Measurements from ENCODE around the gene ZBTB38. TPM values are rescaled to one million over a fixed set of nuclear protein-coding genes. Genes with fewer than 3 reads are reported as not detected.
A peak's percentile ranks its signal among the peaks of the same experiment; 100 is the strongest.

ZBTB38 gene
- total and polyA plus RNA-seq, 2 of the 13 experiments (the other 11 are each of a cell fraction or from before 2014, with no cell fraction given): 26.8 to 51.7 TPM

DNA sequence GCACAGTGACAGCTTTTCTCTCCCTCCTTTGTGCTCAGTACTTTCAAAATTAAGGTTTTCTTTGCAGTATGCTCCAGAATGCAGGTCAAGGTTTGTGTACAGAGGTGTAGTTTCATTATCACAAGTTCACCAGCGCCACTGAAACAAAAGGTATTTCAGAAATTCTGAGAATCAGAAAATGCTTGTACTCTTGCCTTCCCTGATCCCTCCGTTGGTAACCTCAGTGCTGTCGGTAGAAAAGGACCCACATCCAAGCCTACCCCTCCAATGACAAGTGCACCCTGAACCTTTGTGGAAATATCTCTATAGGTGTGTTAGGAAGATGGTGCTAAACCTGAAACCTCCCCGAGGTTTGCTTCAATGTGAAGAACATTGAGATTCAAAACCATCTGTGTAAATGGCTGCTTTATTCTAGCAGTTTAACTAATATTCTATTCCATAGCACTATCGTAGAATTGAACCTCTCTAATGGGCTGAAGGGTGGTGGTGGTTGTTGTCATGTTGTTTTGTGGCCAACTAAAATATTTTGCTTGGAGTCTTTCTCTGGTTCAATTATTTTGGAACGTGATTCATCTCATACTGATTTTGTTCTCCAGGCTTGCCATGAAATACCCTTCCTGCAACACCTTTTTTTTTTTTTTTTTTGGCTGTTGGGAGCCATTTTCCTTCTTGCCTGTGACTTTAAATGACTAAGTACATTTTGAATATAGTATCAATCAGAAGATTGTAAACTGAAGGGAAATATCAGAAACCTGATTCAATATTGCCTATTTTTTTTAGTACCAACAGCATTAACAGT lies 20.7 kb downstream of the ZBTB38 start (continued):
- TF ChIP-seq, protein P1, sequence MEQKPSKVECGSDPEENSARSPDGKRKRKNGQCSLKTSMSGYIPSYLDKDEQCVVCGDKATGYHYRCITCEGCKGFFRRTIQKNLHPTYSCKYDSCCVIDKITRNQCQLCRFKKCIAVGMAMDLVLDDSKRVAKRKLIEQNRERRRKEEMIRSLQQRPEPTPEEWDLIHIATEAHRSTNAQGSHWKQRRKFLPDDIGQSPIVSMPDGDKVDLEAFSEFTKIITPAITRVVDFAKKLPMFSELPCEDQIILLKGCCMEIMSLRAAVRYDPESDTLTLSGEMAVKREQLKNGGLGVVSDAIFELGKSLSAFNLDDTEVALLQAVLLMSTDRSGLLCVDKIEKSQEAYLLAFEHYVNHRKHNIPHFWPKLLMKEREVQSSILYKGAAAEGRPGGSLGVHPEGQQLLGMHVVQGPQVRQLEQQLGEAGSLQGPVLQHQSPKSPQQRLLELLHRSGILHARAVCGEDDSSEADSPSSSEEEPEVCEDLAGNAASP (CRISPR knock-in tag; IDR thresholded peaks at IDR 0.05; ENCODE audit: borderline replicate concordance): peak; percentile 20; the same call in 1 of the 2 replicates
- TF ChIP-seq ZNF263 (CRISPR knock-in tag; IDR thresholded peaks at IDR 0.05) (no peak), RXRA (CRISPR knock-in tag; IDR thresholded peaks at IDR 0.05) (no peak), ZBTB42 (CRISPR knock-in tag; IDR thresholded peaks at IDR 0.05) (no peak), IKZF4 (CRISPR knock-in tag; IDR thresholded peaks at IDR 0.05; ENCODE audit: borderline replicate concordance, low read depth, not compliant biosample characterization) (no peak), TOE1 (CRISPR knock-in tag; IDR thresholded peaks at IDR 0.05) (no peak), DPF2 (CRISPR knock-in tag; IDR thresholded peaks at IDR 0.05; ENCODE audit: borderline replicate concordance, low read depth) (no peak), KLF9 (CRISPR knock-in tag; IDR thresholded peaks at IDR 0.05; ENCODE audit: low read depth) (no peak), MAF1 (CRISPR knock-in tag; IDR thresholded peaks at IDR 0.05; ENCODE audit: borderline replicate concordance) (no peak), ZNF747 (CRISPR knock-in tag; IDR thresholded peaks at IDR 0.05; ENCODE audit: borderline replicate concordance) (no peak), SOX5 (CRISPR knock-in tag; IDR thresholded peaks at IDR 0.05; ENCODE audit: borderline replicate concordance) (no peak; the same call in 1 of the 2 replicates), HNF4A (CRISPR knock-in tag; IDR thresholded peaks at IDR 0.05) (0 out of 2 replicates have a peak, but pooled peaks have one; percentile 20), ZNF567 (CRISPR knock-in tag; IDR thresholded peaks at IDR 0.05; ENCODE audit: borderline replicate concordance) (no peak), ZNF883 (CRISPR knock-in tag; IDR thresholded peaks at IDR 0.05; ENCODE audit: not compliant biosample characterization) (no peak), SAFB2 (CRISPR knock-in tag; IDR thresholded peaks at IDR 0.05; ENCODE audit: borderline replicate concordance, low read depth) (no peak), WIZ (CRISPR knock-in tag; IDR thresholded peaks at IDR 0.05) (no peak)
- TF ChIP-seq, protein P2, sequence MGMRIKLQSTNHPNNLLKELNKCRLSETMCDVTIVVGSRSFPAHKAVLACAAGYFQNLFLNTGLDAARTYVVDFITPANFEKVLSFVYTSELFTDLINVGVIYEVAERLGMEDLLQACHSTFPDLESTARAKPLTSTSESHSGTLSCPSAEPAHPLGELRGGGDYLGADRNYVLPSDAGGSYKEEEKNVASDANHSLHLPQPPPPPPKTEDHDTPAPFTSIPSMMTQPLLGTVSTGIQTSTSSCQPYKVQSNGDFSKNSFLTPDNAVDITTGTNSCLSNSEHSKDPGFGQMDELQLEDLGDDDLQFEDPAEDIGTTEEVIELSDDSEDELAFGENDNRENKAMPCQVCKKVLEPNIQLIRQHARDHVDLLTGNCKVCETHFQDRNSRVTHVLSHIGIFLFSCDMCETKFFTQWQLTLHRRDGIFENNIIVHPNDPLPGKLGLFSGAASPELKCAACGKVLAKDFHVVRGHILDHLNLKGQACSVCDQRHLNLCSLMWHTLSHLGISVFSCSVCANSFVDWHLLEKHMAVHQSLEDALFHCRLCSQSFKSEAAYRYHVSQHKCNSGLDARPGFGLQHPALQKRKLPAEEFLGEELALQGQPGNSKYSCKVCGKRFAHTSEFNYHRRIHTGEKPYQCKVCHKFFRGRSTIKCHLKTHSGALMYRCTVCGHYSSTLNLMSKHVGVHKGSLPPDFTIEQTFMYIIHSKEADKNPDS (CRISPR knock-in tag; IDR thresholded peaks at IDR 0.05): no peak
- TF ChIP-seq, protein P3, sequence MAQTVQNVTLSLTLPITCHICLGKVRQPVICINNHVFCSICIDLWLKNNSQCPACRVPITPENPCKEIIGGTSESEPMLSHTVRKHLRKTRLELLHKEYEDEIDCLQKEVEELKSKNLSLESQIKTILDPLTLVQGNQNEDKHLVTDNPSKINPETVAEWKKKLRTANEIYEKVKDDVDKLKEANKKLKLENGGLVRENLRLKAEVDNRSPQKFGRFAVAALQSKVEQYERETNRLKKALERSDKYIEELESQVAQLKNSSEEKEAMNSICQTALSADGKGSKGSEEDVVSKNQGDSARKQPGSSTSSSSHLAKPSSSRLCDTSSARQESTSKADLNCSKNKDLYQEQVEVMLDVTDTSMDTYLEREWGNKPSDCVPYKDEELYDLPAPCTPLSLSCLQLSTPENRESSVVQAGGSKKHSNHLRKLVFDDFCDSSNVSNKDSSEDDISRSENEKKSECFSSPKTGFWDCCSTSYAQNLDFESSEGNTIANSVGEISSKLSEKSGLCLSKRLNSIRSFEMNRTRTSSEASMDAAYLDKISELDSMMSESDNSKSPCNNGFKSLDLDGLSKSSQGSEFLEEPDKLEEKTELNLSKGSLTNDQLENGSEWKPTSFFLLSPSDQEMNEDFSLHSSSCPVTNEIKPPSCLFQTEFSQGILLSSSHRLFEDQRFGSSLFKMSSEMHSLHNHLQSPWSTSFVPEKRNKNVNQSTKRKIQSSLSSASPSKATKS (CRISPR knock-in tag; IDR thresholded peaks at IDR 0.05): no peak
- TF ChIP-seq, protein P4, sequence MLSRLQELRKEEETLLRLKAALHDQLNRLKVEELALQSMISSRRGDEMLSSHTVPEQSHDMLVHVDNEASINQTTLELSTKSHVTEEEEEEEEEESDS (CRISPR knock-in tag; IDR thresholded peaks at IDR 0.05; ENCODE audit: borderline replicate concordance): no peak
- TF ChIP-seq, protein P5, sequence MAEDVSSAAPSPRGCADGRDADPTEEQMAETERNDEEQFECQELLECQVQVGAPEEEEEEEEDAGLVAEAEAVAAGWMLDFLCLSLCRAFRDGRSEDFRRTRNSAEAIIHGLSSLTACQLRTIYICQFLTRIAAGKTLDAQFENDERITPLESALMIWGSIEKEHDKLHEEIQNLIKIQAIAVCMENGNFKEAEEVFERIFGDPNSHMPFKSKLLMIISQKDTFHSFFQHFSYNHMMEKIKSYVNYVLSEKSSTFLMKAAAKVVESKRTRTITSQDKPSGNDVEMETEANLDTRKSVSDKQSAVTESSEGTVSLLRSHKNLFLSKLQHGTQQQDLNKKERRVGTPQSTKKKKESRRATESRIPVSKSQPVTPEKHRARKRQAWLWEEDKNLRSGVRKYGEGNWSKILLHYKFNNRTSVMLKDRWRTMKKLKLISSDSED (CRISPR knock-in tag; IDR thresholded peaks at IDR 0.05): no peak
- TF ChIP-seq, protein P6, sequence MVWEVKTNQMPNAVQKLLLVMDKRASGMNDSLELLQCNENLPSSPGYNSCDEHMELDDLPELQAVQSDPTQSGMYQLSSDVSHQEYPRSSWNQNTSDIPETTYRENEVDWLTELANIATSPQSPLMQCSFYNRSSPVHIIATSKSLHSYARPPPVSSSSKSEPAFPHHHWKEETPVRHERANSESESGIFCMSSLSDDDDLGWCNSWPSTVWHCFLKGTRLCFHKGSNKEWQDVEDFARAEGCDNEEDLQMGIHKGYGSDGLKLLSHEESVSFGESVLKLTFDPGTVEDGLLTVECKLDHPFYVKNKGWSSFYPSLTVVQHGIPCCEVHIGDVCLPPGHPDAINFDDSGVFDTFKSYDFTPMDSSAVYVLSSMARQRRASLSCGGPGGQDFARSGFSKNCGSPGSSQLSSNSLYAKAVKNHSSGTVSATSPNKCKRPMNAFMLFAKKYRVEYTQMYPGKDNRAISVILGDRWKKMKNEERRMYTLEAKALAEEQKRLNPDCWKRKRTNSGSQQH (CRISPR knock-in tag; IDR thresholded peaks at IDR 0.05; ENCODE audit: low read depth): no peak

All from HepG2 (cell line).